IPS-15b (cell line): ENCODE data around the gene KCNE2.
"Not testable (repeated sequence)": the region's sequence is repeated elsewhere in the genome, so short reads cannot be mapped to it uniquely, and the experiment has no call there.

Source experiments
- H3K27me3 ChIP-seq: one replicate; pipeline ENCODE4 v1.6.1; 2013; ENCODE audit warnings: low read length; ENCODE audit not compliant: control insufficient read depth, insufficient read depth
- H3K36me3 ChIP-seq: one replicate; pipeline ENCODE4 v1.6.1; 2013; ENCODE audit warnings: low read length; ENCODE audit not compliant: control insufficient read depth, insufficient read depth
- H3K4me1 ChIP-seq: one replicate; pipeline ENCODE4 v1.6.1; 2013; ENCODE audit warnings: mild to moderate bottlenecking, low read length; ENCODE audit not compliant: control insufficient read depth, insufficient read depth
- H3K4me3 ChIP-seq: one replicate; pipeline ENCODE4 v1.5.1; 2013; ENCODE audit warnings: low read depth, low read length
- H3K9ac ChIP-seq: one replicate; pipeline ENCODE4 v1.6.1; 2013; ENCODE audit warnings: low read depth, mild to moderate bottlenecking, low read length
- H3K9me3 ChIP-seq: one replicate; pipeline ENCODE4 v1.6.1; 2013; ENCODE audit warnings: mild to moderate bottlenecking, low read length; ENCODE audit not compliant: control insufficient read depth, insufficient read depth

The KCNE2 gene

GRCh38 chr21:34374940-34375618, 11.3 kb downstream of the KCNE2 start, which contains the start of gene SMIM11:
SMIM11 (plus strand) TSS chr21:34375507; CDS start chr21:34379505, 3,998 bp downstream.
- H3K27me3 ChIP-seq, H3K4me3 ChIP-seq, H3K9ac ChIP-seq, H3K36me3 ChIP-seq, H3K4me1 ChIP-seq, H3K9me3 ChIP-seq: not testable (repeated sequence)

DNA sequence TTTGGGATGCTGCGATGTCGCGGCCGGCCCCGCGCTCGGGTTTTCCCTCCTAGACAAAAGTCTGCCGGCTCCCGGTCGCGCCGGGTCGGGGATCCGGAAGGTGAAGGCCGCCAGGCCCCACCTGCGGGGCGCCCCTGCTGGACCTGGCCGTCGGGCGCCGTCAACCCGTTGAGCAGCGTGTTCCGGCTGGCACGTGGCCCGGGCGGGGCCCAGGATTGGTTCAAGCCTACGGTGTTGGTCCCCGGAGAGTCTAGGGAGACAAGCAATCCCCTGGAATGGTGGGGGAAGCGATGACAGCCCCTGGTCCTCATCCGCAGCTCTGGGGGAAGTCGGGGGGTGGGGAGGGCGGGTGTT, 11.8 kb downstream of the KCNE2 start:
- not testable (repeated sequence) for H3K4me1 ChIP-seq, H3K27me3 ChIP-seq, H3K9me3 ChIP-seq, H3K36me3 ChIP-seq, H3K4me3 ChIP-seq, H3K9ac ChIP-seq

GRCh38 chr21:34383138-34383537, 19.3 kb downstream of the KCNE2 start:
- H3K9ac ChIP-seq, H3K4me1 ChIP-seq, H3K4me3 ChIP-seq, H3K27me3 ChIP-seq, H3K36me3 ChIP-seq, H3K9me3 ChIP-seq: not testable (repeated sequence)

GRCh38 chr21:34383724-34384415, 20.1 kb downstream of the KCNE2 start:
- not testable (repeated sequence) for H3K4me3 ChIP-seq, H3K9ac ChIP-seq, H3K36me3 ChIP-seq, H3K27me3 ChIP-seq, H3K9me3 ChIP-seq, H3K4me1 ChIP-seq

DNA sequence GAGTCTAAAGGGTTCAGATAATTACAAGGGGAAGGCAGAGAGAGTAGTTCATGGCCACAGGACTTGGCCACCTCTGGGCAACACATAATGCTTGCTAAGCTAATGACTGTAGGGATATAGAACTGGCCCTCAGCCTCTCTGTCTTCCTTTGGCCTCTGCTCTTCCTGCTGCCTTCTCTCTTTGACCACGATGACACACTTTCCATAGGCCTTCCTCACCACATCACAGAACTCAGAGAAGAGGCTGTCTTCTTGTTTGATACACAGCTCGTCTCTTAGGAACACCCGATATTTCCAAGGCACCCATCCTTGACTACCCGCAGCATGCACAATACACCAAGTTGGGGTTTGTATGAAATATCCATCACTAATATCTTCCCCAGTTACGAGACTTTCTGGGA, 36.7 kb downstream of the KCNE2 start:
- not testable (repeated sequence) for H3K9me3 ChIP-seq, H3K36me3 ChIP-seq, H3K9ac ChIP-seq, H3K4me3 ChIP-seq, H3K4me1 ChIP-seq, H3K27me3 ChIP-seq

- not testable (repeated sequence) for H3K27me3 ChIP-seq, H3K9me3 ChIP-seq, H3K36me3 ChIP-seq, H3K4me1 ChIP-seq, H3K9ac ChIP-seq, H3K4me3 ChIP-seq
These were observed 40.9 kb downstream of the KCNE2 start for GRCh38 chr21:34404742-34405141.

GRCh38 chr21:34405686-34406085, 41.9 kb downstream of the KCNE2 start:
- H3K36me3 ChIP-seq, H3K4me1 ChIP-seq, H3K9ac ChIP-seq, H3K9me3 ChIP-seq, H3K27me3 ChIP-seq, H3K4me3 ChIP-seq: not testable (repeated sequence)

DNA sequence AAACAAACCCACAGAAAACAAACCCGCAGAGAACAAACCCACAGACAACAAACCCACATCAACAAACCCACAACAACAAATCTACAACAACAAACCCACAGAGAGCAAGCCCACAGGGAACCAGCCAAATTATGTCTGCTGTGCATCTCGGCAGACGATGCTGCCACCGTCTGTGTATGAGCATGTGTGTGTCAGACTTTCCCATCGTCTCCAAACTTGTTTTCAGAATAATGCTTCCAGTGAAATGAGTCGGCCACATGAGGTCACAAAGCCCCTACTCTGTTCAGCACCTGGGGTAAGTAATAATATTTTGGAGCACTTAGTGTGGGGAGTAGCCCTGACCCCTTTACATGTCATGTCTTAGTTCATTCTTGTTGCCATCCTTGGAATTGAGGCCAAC, 42.3 kb downstream of the KCNE2 start:
- not testable (repeated sequence) for H3K27me3 ChIP-seq, H3K4me3 ChIP-seq, H3K4me1 ChIP-seq, H3K9me3 ChIP-seq, H3K36me3 ChIP-seq, H3K9ac ChIP-seq

GRCh38 chr21:34406676-34407075, 42.9 kb downstream of the KCNE2 start:
- H3K36me3 ChIP-seq, H3K9me3 ChIP-seq, H3K4me3 ChIP-seq: not testable (repeated sequence)

DNA sequence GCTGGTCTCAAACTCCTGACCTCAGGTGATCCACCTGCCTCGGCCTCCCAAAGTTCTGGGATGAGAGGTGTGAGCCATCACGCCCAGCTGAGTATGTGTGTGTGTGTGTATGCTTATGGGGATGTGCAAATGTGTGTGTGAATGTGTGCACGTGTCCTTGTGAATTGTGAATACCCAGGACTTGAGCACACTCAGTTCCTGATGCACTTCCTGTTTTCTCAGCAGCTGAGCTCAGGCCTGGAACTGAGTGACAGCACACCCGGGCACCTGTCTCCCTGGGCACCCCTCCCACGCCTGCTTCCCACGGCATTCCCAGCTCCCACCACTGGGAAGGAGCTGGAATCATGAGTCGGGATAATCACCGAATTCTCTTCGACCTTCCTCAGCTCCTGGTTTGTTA, 43.5 kb downstream of the KCNE2 start:
- not testable (repeated sequence) for H3K9me3 ChIP-seq, H3K4me1 ChIP-seq, H3K27me3 ChIP-seq, H3K9ac ChIP-seq, H3K4me3 ChIP-seq, H3K36me3 ChIP-seq

More at GRCh38 chr21:34406676-34407075, 42.9 kb downstream of the KCNE2 start:
- H3K27me3 ChIP-seq, H3K9ac ChIP-seq, H3K4me1 ChIP-seq: not testable (repeated sequence)

GRCh38 chr21:34417448-34418077, 53.8 kb downstream of the KCNE2 start:
- H3K4me1 ChIP-seq, H3K27me3 ChIP-seq, H3K9me3 ChIP-seq, H3K9ac ChIP-seq, H3K36me3 ChIP-seq, H3K4me3 ChIP-seq: not testable (repeated sequence)
